Mesenchymal stem cell (in vitro differentiated cells and primary cell): Measurements from ENCODE around the gene PLET1.
A peak's percentile ranks its signal among the peaks of the same experiment; 100 is the strongest.

Experiments used
- DNase-seq: peaks from one replicate; pipeline ENCODE4 v3.0.0-alpha.2; 2013
- H2AFZ ChIP-seq: one replicate; pipeline ENCODE4 v1.6.1; 2013; ENCODE audit warnings: low read depth, mild to moderate bottlenecking, control low read depth, inconsistent platforms, low read length, moderate library complexity
- H2AK5ac ChIP-seq: 2 replicates; pipeline ENCODE4 v1.6.1; 2013; ENCODE audit warnings: low read length, moderate library complexity, mild to moderate bottlenecking, inconsistent platforms; ENCODE audit not compliant: severe bottlenecking
- H2BK120ac ChIP-seq: one replicate; pipeline ENCODE4 v1.6.1; 2013; ENCODE audit warnings: low read depth, mild to moderate bottlenecking, inconsistent platforms, low read length, moderate library complexity
- H2BK12ac ChIP-seq, 2 experiments: one replicate each; pipeline ENCODE4 v1.6.1; 2013; ENCODE audit warnings: inconsistent platforms in 2 of 2, low read length in 2 of 2, mild to moderate bottlenecking in 2 of 2, moderate library complexity in 2 of 2, control low read depth in 1 of 2
- H2BK15ac ChIP-seq: one replicate; pipeline ENCODE4 v1.6.1; 2013; ENCODE audit warnings: mild to moderate bottlenecking, low read depth, inconsistent platforms; ENCODE audit not compliant: poor library complexity, severe bottlenecking
- H2BK5ac ChIP-seq: 2 replicates; pipeline ENCODE4 v1.6.1; 2013; ENCODE audit warnings: low read depth, mild to moderate bottlenecking, low read length, control low read depth, inconsistent platforms; ENCODE audit not compliant: poor library complexity, severe bottlenecking
- H3K14ac ChIP-seq, 2 experiments: one replicate each; pipeline ENCODE4 v1.6.1; 2013; ENCODE audit warnings: inconsistent platforms in 2 of 2, low read length in 2 of 2, control low read depth in 1 of 2, mild to moderate bottlenecking in 1 of 2, moderate library complexity in 1 of 2
- H3K18ac ChIP-seq, 2 experiments: one replicate each; pipeline ENCODE4 v1.6.1; 2013; ENCODE audit warnings: inconsistent platforms in 2 of 2, low read length in 2 of 2, control low read depth in 1 of 2, low read depth in 1 of 2, mild to moderate bottlenecking in 1 of 2
- H3K23ac ChIP-seq, 2 experiments: one replicate each; pipeline ENCODE4 v1.6.1; 2013; ENCODE audit warnings: inconsistent platforms in 2 of 2, low read length in 2 of 2, mild to moderate bottlenecking in 2 of 2, moderate library complexity in 2 of 2, control low read depth in 1 of 2
- H3K27ac ChIP-seq: 2 replicates; pipeline ENCODE4 v1.5.1; 2013; ENCODE audit warnings: mild to moderate bottlenecking, moderate library complexity, low read length, control low read depth, inconsistent platforms; ENCODE audit not compliant: poor library complexity, severe bottlenecking
- H3K27me3 ChIP-seq, 2 experiments: 2 replicates each; pipeline versions ENCODE4 v1.6.1 to v1.7.0; 2013; ENCODE audit warnings: low read length in 2 of 2, mild to moderate bottlenecking in 2 of 2, moderate library complexity in 2 of 2, control low read depth in 1 of 2, inconsistent platforms in 1 of 2; ENCODE audit not compliant: control insufficient read depth in 1 of 2, insufficient read depth in 1 of 2
- H3K36me3 ChIP-seq, 2 experiments: 2 replicates each; pipeline versions ENCODE4 v1.6.1 to v1.7.0; 2013; ENCODE audit warnings: low read length in 2 of 2, control low read depth in 1 of 2, inconsistent platforms in 1 of 2, low read depth in 1 of 2, mild to moderate bottlenecking in 1 of 2; ENCODE audit not compliant: insufficient read depth in 2 of 2, control insufficient read depth in 1 of 2
- H3K4ac ChIP-seq, 2 experiments: one replicate each; pipeline ENCODE4 v1.6.1; 2013; ENCODE audit warnings: inconsistent platforms in 2 of 2, low read length in 2 of 2, mild to moderate bottlenecking in 2 of 2, moderate library complexity in 2 of 2, control low read depth in 1 of 2, low read depth in 1 of 2
- H3K4me1 ChIP-seq: 2 replicates; pipeline ENCODE4 v1.6.1; 2013; ENCODE audit warnings: low read depth, low read length, control low read depth; ENCODE audit not compliant: control insufficient read depth, insufficient read depth
- H3K4me2 ChIP-seq: 2 replicates; pipeline ENCODE4 v1.6.1; 2013; ENCODE audit warnings: low read length, mild to moderate bottlenecking, inconsistent platforms; ENCODE audit not compliant: poor library complexity, severe bottlenecking
- H3K4me3 ChIP-seq, 2 experiments: 2 replicates each; pipeline versions ENCODE4 v1.5.1 to v1.7.0; 2013; ENCODE audit warnings: low read length in 2 of 2, mild to moderate bottlenecking in 2 of 2, control low read depth in 1 of 2, low read depth in 1 of 2; ENCODE audit not compliant: insufficient read depth in 1 of 2
- H3K79me1 ChIP-seq: replicated peaks from 2 replicates; pipeline ENCODE4 v1.6.1; 2013; ENCODE audit warnings: mild to moderate bottlenecking, control low read depth, low read length, inconsistent platforms; ENCODE audit not compliant: poor library complexity, severe bottlenecking
- H3K9ac ChIP-seq: 2 replicates; pipeline ENCODE4 v1.7.0; 2013; ENCODE audit warnings: mild to moderate bottlenecking, low read length, moderate library complexity
- H3K9me3 ChIP-seq: 2 replicates; pipeline ENCODE4 v1.7.0; 2013; ENCODE audit warnings: mild to moderate bottlenecking, low read length; ENCODE audit not compliant: control insufficient read depth
- H4K8ac ChIP-seq: one replicate; pipeline ENCODE4 v1.6.1; 2013; ENCODE audit warnings: inconsistent platforms, mild to moderate bottlenecking, low read length, moderate library complexity
- H4K91ac ChIP-seq: one replicate; pipeline ENCODE4 v1.6.1; 2013; ENCODE audit warnings: mild to moderate bottlenecking, low read length, inconsistent platforms
- WGBS: methylation state at CpG from one replicate; pipeline ENCODE4 v1.1.7; 2013; ENCODE audit warnings: mixed read lengths; 5-methylcytosine and 5-hydroxymethylcytosine counted together

The PLET1 gene

GRCh38 chr11:112213753-112214152 is 46.9 kb downstream of the PLET1 start:
- no peak overlapping the region for H3K27ac ChIP-seq
- H2AK5ac ChIP-seq, result no peak overlapping the region
- no peaks in the 10 kb centered on the region for H3K4me1 ChIP-seq
- H2AFZ ChIP-seq, result no peak overlapping the region
- no peak overlapping the region for H2BK12ac ChIP-seq
- H3K9ac ChIP-seq, result no peak overlapping the region
- no peak overlapping the region for H4K8ac ChIP-seq
- H2BK5ac ChIP-seq, result no peak overlapping the region
- 82% methylated on average over 3 of the region's 4 CpGs for WGBS
- H3K4me3 ChIP-seq, result no peak overlapping the region
- no peak overlapping the region for H2BK15ac ChIP-seq
- no peaks in the 10 kb centered on the region for H3K9me3 ChIP-seq
- no peak overlapping the region for H3K4me2 ChIP-seq
- H3K23ac ChIP-seq, result no peak overlapping the region
- no peak overlapping the region for H3K14ac ChIP-seq
- no peaks in the 10 kb centered on the region for H3K36me3 ChIP-seq
- H2BK120ac ChIP-seq, result no peak overlapping the region
- DNase-seq, result no peak
- H3K4ac ChIP-seq, result no peak overlapping the region
- peak overlapping the region in 1 of 2 experiments; percentile 24 for H3K18ac ChIP-seq
- no peaks in the 10 kb centered on the region for H3K79me1 ChIP-seq
- H3K27me3 ChIP-seq, result no peaks in the 10 kb centered on the region
- no peak overlapping the region for H4K91ac ChIP-seq

- no peak overlapping the region for H4K8ac ChIP-seq
- H2BK120ac ChIP-seq, result no peak overlapping the region
- no peak overlapping the region for H2BK15ac ChIP-seq
- H2BK5ac ChIP-seq, result no peak overlapping the region
- H3K4me3 ChIP-seq, result no peak overlapping the region
- no peak overlapping the region for H2AFZ ChIP-seq
- H2BK12ac ChIP-seq, result no peak overlapping the region
- no peak overlapping the region for H3K14ac ChIP-seq
- DNase-seq, result peak; percentile 54
- no peaks in the 10 kb centered on the region for H3K27me3 ChIP-seq
- H3K9me3 ChIP-seq, result no peaks in the 10 kb centered on the region
- no peak overlapping the region for H2AK5ac ChIP-seq
- H3K27ac ChIP-seq, result no peak overlapping the region
- no peaks in the 10 kb centered on the region for H3K36me3 ChIP-seq
- no peak overlapping the region for H3K23ac ChIP-seq
- no peak overlapping the region for H4K91ac ChIP-seq
- H3K9ac ChIP-seq, result no peak overlapping the region
- H3K18ac ChIP-seq, result no peak overlapping the region
- no peaks in the 10 kb centered on the region for H3K4me1 ChIP-seq
- no peak overlapping the region for H3K4ac ChIP-seq
- H3K79me1 ChIP-seq, result no peaks in the 10 kb centered on the region
- no peak overlapping the region for H3K4me2 ChIP-seq
Measured at GRCh38 chr11:112212710-112213109, 48.0 kb downstream of the PLET1 start.

- Histone ChIP-seq H3K18ac (no peak overlapping the region), H3K9ac (no peak overlapping the region), H3K9me3 (no peaks in the 10 kb centered on the region), H3K4ac (no peak overlapping the region), H3K36me3 (no peaks in the 10 kb centered on the region), H3K4me2 (no peak overlapping the region), H2BK5ac (no peak overlapping the region), H3K4me1 (no peaks in the 10 kb centered on the region), H4K91ac (no peak overlapping the region), H2BK120ac (no peak overlapping the region), H2AFZ (no peak overlapping the region), H2BK15ac (no peak overlapping the region), H2BK12ac (no peak overlapping the region), H2AK5ac (no peak overlapping the region), H3K27ac (no peak overlapping the region), H3K4me3 (no peak overlapping the region), H4K8ac (no peak overlapping the region), H3K27me3 (no peaks in the 10 kb centered on the region), H3K79me1 (no peaks in the 10 kb centered on the region), H3K23ac (no peak overlapping the region), H3K14ac (no peak overlapping the region)
- WGBS, result no CpG with 5 or more reads among the region's 3 CpGs
- no peak for DNase-seq
Measured at GRCh38 chr11:112212290-112212689, 48.4 kb downstream of the PLET1 start.

GRCh38 chr11:112211536-112211935 is 49.1 kb downstream of the PLET1 start:
- Histone ChIP-seq H2BK15ac (no peak overlapping the region), H3K4me3 (no peak overlapping the region), H3K79me1 (no peaks in the 10 kb centered on the region), H3K4me2 (no peak overlapping the region), H3K4me1 (no peaks in the 10 kb centered on the region), H3K18ac (no peak overlapping the region), H4K91ac (no peak overlapping the region), H2AFZ (no peak overlapping the region), H3K27ac (no peak overlapping the region), H2BK5ac (no peak overlapping the region), H3K27me3 (no peaks in the 10 kb centered on the region), H3K4ac (no peak overlapping the region), H3K14ac (no peak overlapping the region), H2BK120ac (no peak overlapping the region), H3K9ac (no peak overlapping the region), H4K8ac (no peak overlapping the region), H2BK12ac (no peak overlapping the region), H3K23ac (no peak overlapping the region), H2AK5ac (no peak overlapping the region), H3K9me3 (no peaks in the 10 kb centered on the region), H3K36me3 (no peaks in the 10 kb centered on the region)
- no CpG with 5 or more reads among the region's 2 CpGs for WGBS
- DNase-seq, result peak; percentile 20
